GM23338 (cell line): ENCODE results near the gene ZDHHC15. TPM values are rescaled to one million over a fixed set of nuclear protein-coding genes. Genes with fewer than 3 reads are reported as not detected.
"Not testable (repeated sequence)": the region's sequence is repeated elsewhere in the genome, so short reads cannot be mapped to it uniquely, and the experiment has no call there.

ENCODE experiments used
- ATAC-seq: fragments of 200-7000 bp; cut with Tn5 transposase; 3 replicates; pipeline ENCODE4 v1.9.1; 2020
- DNase-seq: peaks from one replicate; pipeline ENCODE4 v3.0.0-alpha.2; 2015; ENCODE audit warnings: low spot score
- H2AFZ ChIP-seq: fragments of 200-600 bp; sonication (generic); 2 replicates; pipeline ENCODE4 v1.8.0; 2016; ENCODE audit warnings: antibody characterized with exemption, mild to moderate bottlenecking, moderate library complexity
- H3F3A ChIP-seq: fragments of 200-600 bp; sonication (generic); replicated peaks from 2 replicates; pipeline ENCODE4 v1.8.0; 2017; ENCODE audit warnings: antibody characterized with exemption, mixed run types, low read depth
- H3K27ac ChIP-seq: fragments of 200-600 bp; sonication (generic); 2 replicates; pipeline ENCODE4 v1.6.1; 2016; ENCODE audit warnings: low read depth
- H3K27me3 ChIP-seq: fragments of 200-600 bp; sonication (generic); 2 replicates; pipeline ENCODE4 v1.8.0; 2016; ENCODE audit warnings: mild to moderate bottlenecking, mixed run types, moderate library complexity; ENCODE audit not compliant: insufficient read depth
- H3K36me3 ChIP-seq: fragments of 200-600 bp; sonication (generic); 2 replicates; pipeline ENCODE4 v1.8.0; 2016; ENCODE audit warnings: mild to moderate bottlenecking; ENCODE audit not compliant: insufficient read depth
- H3K4me1 ChIP-seq: fragments of 200-600 bp; sonication (generic); 2 replicates; pipeline ENCODE4 v1.8.0; 2016; ENCODE audit warnings: mild to moderate bottlenecking, moderate library complexity; ENCODE audit not compliant: insufficient read depth
- H3K4me2 ChIP-seq: fragments of 200-600 bp; sonication (generic); 2 replicates; pipeline ENCODE4 v1.7.1; 2017; ENCODE audit warnings: mixed run types
- H3K4me3 ChIP-seq: fragments of 200-600 bp; sonication (generic); 2 replicates; pipeline ENCODE4 v1.6.1; 2016; ENCODE audit warnings: mixed run types
- H3K79me2 ChIP-seq: fragments of 200-600 bp; sonication (generic); replicated peaks from 2 replicates; pipeline ENCODE4 v1.8.0; 2017; ENCODE audit warnings: mild to moderate bottlenecking; ENCODE audit not compliant: insufficient read depth
- H3K9me2 ChIP-seq: fragments of 200-600 bp; sonication (generic); 2 replicates; pipeline ENCODE4 v1.8.0; 2017; ENCODE audit not compliant: insufficient read depth
- H4K20me1 ChIP-seq: fragments of 200-600 bp; sonication (generic); replicated peaks from 2 replicates; pipeline ENCODE4 v1.8.0; 2017; ENCODE audit warnings: mild to moderate bottlenecking; ENCODE audit not compliant: insufficient read depth
- H3K27ac Mint-ChIP-seq: 2 replicates; pipeline ENCODE4 v1.8.0; 2020; ENCODE audit warnings: inconsistent platforms, mild to moderate bottlenecking, moderate library complexity, mixed read lengths
- H3K27me3 Mint-ChIP-seq: 3 replicates; pipeline ENCODE4 v1.8.0; 2022; ENCODE audit warnings: low read depth, mild to moderate bottlenecking, moderate library complexity, mixed read lengths, inconsistent platforms; ENCODE audit not compliant: insufficient read depth, poor library complexity
- H3K36me3 Mint-ChIP-seq: 3 replicates; pipeline ENCODE4 v1.8.0; 2021; ENCODE audit warnings: low read depth, mild to moderate bottlenecking, inconsistent platforms, moderate library complexity, mixed read lengths
- H3K4me1 Mint-ChIP-seq: 3 replicates; pipeline ENCODE4 v1.8.0; 2020; ENCODE audit warnings: mild to moderate bottlenecking, inconsistent platforms, mixed read lengths
- H3K4me3 Mint-ChIP-seq: 3 replicates; pipeline ENCODE4 v1.8.0; 2021; ENCODE audit warnings: moderate library complexity, mild to moderate bottlenecking, inconsistent platforms, mixed read lengths
- H3K9me3 Mint-ChIP-seq: 3 replicates; pipeline ENCODE4 v1.8.0; 2020; ENCODE audit warnings: moderate library complexity, mild to moderate bottlenecking, inconsistent platforms, mixed read lengths
- CREB1 ChIP-seq: fragments of 250-450 bp; sonication (Bioruptor Pico); IDR thresholded peaks from 2 replicates; pipeline ENCODE4 v1.5.0; 2020; ENCODE audit warnings: low read depth, mild to moderate bottlenecking, moderate library complexity
- ETS1 ChIP-seq: IDR thresholded peaks from 2 replicates; pipeline ENCODE4 v1.6.1; 2016; ENCODE audit warnings: antibody characterized with exemption
- EZH2 ChIP-seq: fragments of 200-600 bp; sonication (generic); IDR thresholded peaks from one replicate; pipeline ENCODE4 v1.8.0; 2017; ENCODE audit warnings: antibody characterized with exemption, mild to moderate bottlenecking, low read depth; ENCODE audit not compliant: unreplicated experiment
- JUNB ChIP-seq: IDR thresholded peaks from one replicate; pipeline ENCODE4 v1.6.1; 2016; ENCODE audit warnings: antibody characterized with exemption; ENCODE audit not compliant: unreplicated experiment
- NANOG ChIP-seq: IDR thresholded peaks from 2 replicates; pipeline ENCODE4 v1.6.1; 2016; ENCODE audit warnings: antibody characterized with exemption, borderline replicate concordance
- POLR2AphosphoS5 ChIP-seq: IDR thresholded peaks from 2 replicates; pipeline ENCODE4 v1.6.1; 2016; ENCODE audit warnings: antibody characterized with exemption, low read depth
- ZNF114 ChIP-seq: fragments of 250-450 bp; sonication (Bioruptor Pico); IDR thresholded peaks from 2 replicates; pipeline ENCODE4 v1.5.0; 2020; ENCODE audit warnings: mild to moderate bottlenecking, moderate library complexity
- ZNF462 ChIP-seq: fragments of 250-450 bp; sonication (Bioruptor Pico); IDR thresholded peaks from 2 replicates; pipeline ENCODE4 v1.5.0; 2020; ENCODE audit warnings: mild to moderate bottlenecking, moderate library complexity
- long read RNA-seq: library from polyadenylated mRNA; unstranded; transcript quantifications from one replicate; pipeline ENCODE4 v2.0.0, GENCODE V29; 2020; ENCODE audit not compliant: unreplicated experiment
- polyA plus RNA-seq: library from polyadenylated mRNA; unstranded; fragments of >200 nt; fragmentation: Nextera tagmentation; extraction: Ambion mirVana; gene quantifications from 2 replicates; pipeline ENCODE4 v1.2.1, GENCODE V29; 2016
- total RNA-seq: library from RNA; depleted of rRNA; stranded (reverse); fragments of >200 nt; shearing (Covaris generic); gene quantifications from 2 replicates; pipeline ENCODE4 v1.2.3, GENCODE V29; 2014; rRNA removed

Gene ZDHHC15
- total RNA-seq, result 4.3 and 4.7 TPM in 2 replicates
- 2.8 and 3.4 TPM in 2 replicates for polyA plus RNA-seq
- long read RNA-seq, partial matches to known transcripts, result 1 of 3 reads
- long read RNA-seq, other reads (novel, unspliced or antisense), result 2 of 3 reads

GRCh38 chrX:75522565-75523431 lies at the start of gene ZDHHC15:
TSS of gene ZDHHC15 (minus strand) at chrX:75523037. CDS start at chrX:75523024, 13 bp downstream.
- peaks cover 23% of the 10 kb centered on the region for H3K4me1 Mint-ChIP-seq
- Histone ChIP-seq H3K27ac (no peak within 1 kb of the TSS; the same call in 1 of the 2 replicates), H3K4me1 (peaks cover 13% of the 10 kb centered on the region; the same call in 1 of the 2 replicates), H3F3A (no peaks in the 10 kb centered on the region), H3K36me3 (no peaks in the 10 kb centered on the region), H3K27me3 (no peaks in the 10 kb centered on the region), H2AFZ (peak within 1 kb of the TSS; percentile 90; the same call in 1 of the 2 replicates), H3K9me2 (no peaks in the 10 kb centered on the region), H3K4me2 (peak within 1 kb of the TSS; percentile 83), H3K4me3 (peak within 1 kb of the TSS; percentile 66), H4K20me1 (no peaks in the 10 kb centered on the region), H3K79me2 (peaks cover 8% of the 10 kb centered on the region)
- H3K9me3 Mint-ChIP-seq, result no peaks in the 10 kb centered on the region
- ATAC-seq, result peak; percentile 97
- no peaks in the 10 kb centered on the region; the same call in 2 of the 3 replicates for H3K36me3 Mint-ChIP-seq
- TF ChIP-seq POLR2AphosphoS5, result peak; percentile 61
- no peak for TF ChIP-seq CREB1
- no peak for TF ChIP-seq EZH2
- peak within 1 kb of the TSS; percentile 94 for H3K27ac Mint-ChIP-seq
- DNase-seq, result peak; percentile 73
- H3K27me3 Mint-ChIP-seq, result peaks cover 2% of the 10 kb centered on the region
- peak within 1 kb of the TSS; percentile 96 for H3K4me3 Mint-ChIP-seq

- not testable (repeated sequence) for ATAC-seq, H3K9me3 Mint-ChIP-seq, H3K36me3 Mint-ChIP-seq
These were observed 37.7 kb upstream of the ZDHHC15 start for GRCh38 chrX:75560544-75560943.

GRCh38 chrX:75547783-75548182 lies 24.9 kb upstream of the ZDHHC15 start:
- H3K36me3 ChIP-seq, result no peaks in the 10 kb centered on the region
- no peak for ATAC-seq
- no peaks in the 10 kb centered on the region; the same call in 2 of the 3 replicates for H3K36me3 Mint-ChIP-seq
- no peaks in the 10 kb centered on the region for H3K27me3 ChIP-seq
- H3K4me2 ChIP-seq, result no peak overlapping the region
- peaks cover 2% of the 10 kb centered on the region; the same call in 1 of the 3 replicates for H3K9me3 Mint-ChIP-seq
- no peak for DNase-seq
- H3K79me2 ChIP-seq, result no peaks in the 10 kb centered on the region
- H3K27ac ChIP-seq, result no peak overlapping the region
- no peak overlapping the region for H3K4me3 Mint-ChIP-seq
- H3K4me3 ChIP-seq, result no peak overlapping the region
- no peaks in the 10 kb centered on the region for H3K4me1 ChIP-seq
- H3K4me1 Mint-ChIP-seq, result no peaks in the 10 kb centered on the region; the same call in 1 of the 3 replicates
- H2AFZ ChIP-seq, result no peak overlapping the region
- no peaks in the 10 kb centered on the region for H3K9me2 ChIP-seq
- H3K27me3 Mint-ChIP-seq, result peaks cover 3% of the 10 kb centered on the region
- H3F3A ChIP-seq, result no peaks in the 10 kb centered on the region
- no peak overlapping the region for H3K27ac Mint-ChIP-seq
- no peaks in the 10 kb centered on the region for H4K20me1 ChIP-seq
- no peak for TF ChIP-seq POLR2AphosphoS5
- no peak for TF ChIP-seq JUNB
- TF ChIP-seq ZNF462 (CRISPR knock-in tag), result no peak
- no peak for TF ChIP-seq ETS1
- TF ChIP-seq ZNF114, result no peak
- no peak for TF ChIP-seq NANOG

More at GRCh38 chrX:75560544-75560943, 37.7 kb upstream of the ZDHHC15 start:
- not testable (repeated sequence) for H3K27me3 Mint-ChIP-seq, H3K79me2 ChIP-seq, H3K9me2 ChIP-seq, H3K4me3 Mint-ChIP-seq, H3K36me3 ChIP-seq, H4K20me1 ChIP-seq, DNase-seq, H3K27ac Mint-ChIP-seq, H3K4me1 ChIP-seq, H3K27ac ChIP-seq, H3K4me3 ChIP-seq, H3K4me2 ChIP-seq, H2AFZ ChIP-seq, H3K27me3 ChIP-seq, H3K4me1 Mint-ChIP-seq, H3F3A ChIP-seq
